Activated naive CD8-positive, alpha-beta T cell treated with anti-CD3 and anti-CD28 coated beads, Interleukin-2, amount 50 U/mL, for 16 hours (primary cell): ENCODE data around the gene NEIL1.
"Not testable (repeated sequence)": the region's sequence is repeated elsewhere in the genome, so short reads cannot be mapped to it uniquely, and the experiment has no call there.

Source experiments
- DNase-seq: peaks from one replicate; pipeline ENCODE4 v3.0.0-alpha.2; 2020; ENCODE audit warnings: low read depth, low spot score

The NEIL1 gene

DNA sequence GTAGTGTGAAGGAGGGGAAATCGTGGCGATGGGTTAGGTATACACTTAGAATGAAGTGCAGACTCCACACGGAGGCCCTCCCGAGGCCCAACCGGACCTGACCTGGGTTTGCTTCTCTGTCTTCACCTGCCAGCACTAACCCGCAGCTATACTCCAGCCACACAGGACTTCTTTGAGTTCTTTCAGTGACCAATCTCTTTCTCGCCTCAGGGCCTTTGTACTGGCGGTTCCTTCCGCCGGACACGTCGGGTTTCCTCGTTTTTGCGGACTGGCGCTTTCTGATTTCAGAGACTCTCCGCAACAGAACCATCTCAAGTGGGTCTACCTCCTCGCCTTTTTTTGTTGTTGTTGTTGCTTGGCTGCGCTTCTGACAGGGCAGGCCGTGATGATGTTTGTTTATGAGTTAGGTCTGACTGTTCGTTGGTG lies at the start of gene NEIL1:
NEIL1 (plus strand) TSS at position 244 of the 426 bp plus-strand sequence. CDS start 1,867 bp downstream, outside the sequence.
- no peak for DNase-seq

DNA sequence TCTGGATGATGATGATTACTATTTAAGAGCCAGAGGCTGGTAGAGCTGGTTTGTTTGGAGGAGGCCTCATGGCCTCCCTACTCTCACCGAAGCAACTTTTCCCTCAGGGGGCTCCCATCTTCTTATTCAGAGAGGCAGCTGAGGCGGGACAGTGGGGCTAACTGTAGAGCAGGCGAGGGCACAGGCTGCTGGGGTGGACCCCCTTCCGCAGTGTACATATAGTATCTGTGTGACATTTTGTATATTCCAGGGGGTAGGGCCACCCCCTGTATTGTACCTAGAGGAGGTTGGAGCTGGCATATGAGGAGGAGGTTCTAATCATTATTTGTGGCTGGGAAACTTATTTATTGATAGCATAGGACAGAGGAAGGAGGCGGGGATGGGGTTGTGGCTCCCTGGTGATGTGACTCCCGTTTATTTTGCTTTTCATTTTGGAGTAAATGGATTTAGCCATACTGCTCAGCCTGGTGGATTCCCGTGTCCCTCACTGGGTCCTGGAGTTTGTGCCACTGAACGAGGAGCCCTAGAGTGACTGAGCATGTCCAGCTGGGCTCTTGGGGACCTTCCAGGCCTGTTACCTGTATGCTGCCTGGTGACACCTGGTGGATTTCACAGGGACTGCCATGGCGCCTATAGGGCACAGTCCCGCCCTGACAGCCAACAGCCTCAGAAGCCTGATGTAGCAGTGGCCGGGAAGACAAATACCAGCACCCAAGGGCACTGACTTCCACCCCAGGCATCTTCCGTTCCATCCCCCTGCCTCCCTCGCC lies 48.1 kb upstream of the NEIL1 start:
- not testable (repeated sequence) for DNase-seq

GRCh38 chr15:75299311-75299688 lies 47.5 kb upstream of the NEIL1 start:
- DNase-seq, result peak; percentile 23

GRCh38 chr15:75300026-75300425 lies 46.8 kb upstream of the NEIL1 start:
- DNase-seq, result not testable (repeated sequence)

GRCh38 chr15:75302318-75302717 lies 44.5 kb upstream of the NEIL1 start:
- DNase-seq, result no peak

- DNase-seq, result not testable (repeated sequence)
Measured at GRCh38 chr15:75302753-75303152, 44.1 kb upstream of the NEIL1 start.

- no peak for DNase-seq
Measured at GRCh38 chr15:75306188-75306587, 40.7 kb upstream of the NEIL1 start.

DNA sequence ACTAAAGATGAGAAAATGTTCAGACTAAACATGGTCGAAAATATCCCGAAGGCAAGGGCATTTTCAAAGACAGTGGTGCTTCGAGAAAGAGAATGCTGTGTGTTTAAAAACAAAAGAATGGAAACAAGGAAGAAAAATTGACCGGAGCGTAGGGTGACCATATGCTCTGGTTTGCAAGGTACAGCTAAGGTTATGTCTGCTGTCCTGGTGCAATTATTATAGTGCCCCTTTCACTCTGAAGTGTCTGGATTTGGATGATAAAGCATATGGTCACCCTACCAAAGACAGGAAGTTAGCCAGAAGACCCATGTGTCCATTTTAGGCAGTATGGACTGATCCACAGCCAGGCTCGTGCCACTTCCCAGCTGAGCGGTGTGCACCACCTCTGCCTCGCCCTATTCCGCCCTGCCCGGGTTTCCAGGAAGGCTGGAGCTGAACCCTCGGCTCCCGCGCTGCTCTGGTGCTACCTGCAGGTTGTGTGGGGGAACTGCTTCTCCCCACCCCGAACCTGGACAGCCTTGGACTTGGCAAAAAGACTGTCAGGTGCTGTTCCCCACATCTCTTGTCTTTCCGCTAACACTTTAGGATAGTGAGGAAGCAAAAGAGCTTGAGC lies 39.0 kb upstream of the NEIL1 start:
- no peak for DNase-seq

DNA sequence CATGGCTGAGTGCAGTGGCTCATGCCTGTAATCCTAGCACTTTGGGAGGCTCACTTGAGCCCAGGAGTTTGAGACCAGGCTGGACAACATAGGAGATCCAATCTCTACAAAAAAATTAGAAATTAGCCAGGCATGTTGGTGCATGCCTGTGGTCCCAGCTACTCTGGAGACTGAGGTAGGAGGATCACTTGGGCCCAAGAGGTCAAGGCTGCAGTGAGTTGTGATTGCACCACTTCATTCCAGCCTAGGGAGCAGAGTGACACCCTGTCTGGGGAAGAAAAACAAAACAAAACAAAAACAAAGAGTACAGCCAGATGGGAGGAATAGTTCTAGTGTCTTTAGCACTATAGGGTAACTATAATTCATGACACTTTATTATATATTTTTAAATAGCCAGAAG lies 37.1 kb upstream of the NEIL1 start:
- no peak for DNase-seq

GRCh38 chr15:75312548-75312947 lies 34.3 kb upstream of the NEIL1 start:
- DNase-seq, result not testable (repeated sequence)

- no peak for DNase-seq
Measured at GRCh38 chr15:75313116-75313845, 33.6 kb upstream of the NEIL1 start.

DNA sequence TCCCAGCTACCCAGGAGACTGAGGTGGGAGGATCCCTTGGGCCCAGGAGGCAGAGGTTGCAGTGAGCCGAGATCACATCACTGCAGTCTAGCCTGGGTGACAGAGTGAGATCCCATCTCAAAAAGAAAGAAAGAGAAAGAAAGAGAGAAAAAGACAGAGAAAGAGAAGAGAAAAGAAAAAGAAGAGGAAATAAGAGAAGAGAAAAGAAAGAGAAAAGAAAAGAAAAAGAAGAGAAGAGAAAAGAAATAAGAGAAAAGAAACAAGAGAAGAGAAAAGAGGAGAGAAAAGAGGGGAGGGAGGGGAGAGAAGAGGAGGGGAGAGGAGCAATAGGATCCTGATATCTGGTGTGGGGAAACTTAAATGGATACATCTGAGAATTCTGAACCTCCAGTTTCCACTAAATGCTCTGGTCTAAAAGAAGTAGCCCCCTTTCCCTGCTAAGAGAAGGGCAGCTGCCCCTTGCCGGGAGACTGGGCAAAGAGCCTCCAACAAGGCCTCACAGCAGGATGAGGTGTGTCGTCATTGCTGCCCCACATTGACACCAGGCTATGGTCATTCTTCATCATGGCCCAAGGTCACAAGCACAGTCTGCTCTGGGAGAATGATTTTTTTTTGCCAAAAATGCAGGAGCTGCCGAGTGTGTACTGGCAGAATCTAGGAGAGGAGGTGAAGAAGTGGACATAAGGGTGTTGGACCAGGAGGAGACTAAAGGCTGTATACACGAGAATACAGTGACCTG lies 32.1 kb upstream of the NEIL1 start:
- DNase-seq, result no peak

DNA sequence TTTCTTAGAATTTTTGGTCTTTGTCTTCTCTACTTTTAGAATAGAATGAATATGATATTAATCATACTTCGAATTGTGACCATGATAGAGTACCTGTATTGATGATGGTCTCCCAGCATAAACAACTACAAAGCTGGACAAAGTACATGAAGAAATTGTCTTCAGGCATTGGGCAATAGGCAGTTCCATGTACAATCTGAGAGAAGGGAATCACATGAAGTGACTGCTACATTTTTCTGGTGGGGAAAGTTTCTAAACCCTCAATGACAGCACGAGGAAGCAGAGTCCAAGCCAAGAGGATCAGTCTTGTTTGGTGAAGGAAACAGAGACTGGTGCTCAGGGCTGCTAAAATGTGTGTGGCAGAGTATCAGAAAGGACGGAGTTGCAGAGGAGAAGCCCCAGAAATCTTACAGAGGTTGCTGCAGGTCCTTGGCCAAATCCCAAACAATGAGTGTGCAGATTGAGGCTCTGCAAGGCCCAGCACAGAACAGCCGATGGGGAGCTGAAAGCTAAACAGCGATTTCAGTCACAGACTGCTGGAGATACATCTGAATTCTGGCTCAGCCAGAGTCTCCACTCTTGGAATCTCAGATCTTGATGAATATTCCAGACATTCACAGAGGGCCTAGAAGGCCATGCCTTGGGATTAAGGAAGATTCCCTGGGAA lies 27.5 kb upstream of the NEIL1 start:
- DNase-seq, result not testable (repeated sequence)

GRCh38 chr15:75321711-75322110 lies 25.1 kb upstream of the NEIL1 start:
- no peak for DNase-seq

GRCh38 chr15:75325922-75326321 lies 20.9 kb upstream of the NEIL1 start:
- no peak for DNase-seq

- no peak for DNase-seq
Measured at GRCh38 chr15:75327005-75327404, 19.8 kb upstream of the NEIL1 start.

DNA sequence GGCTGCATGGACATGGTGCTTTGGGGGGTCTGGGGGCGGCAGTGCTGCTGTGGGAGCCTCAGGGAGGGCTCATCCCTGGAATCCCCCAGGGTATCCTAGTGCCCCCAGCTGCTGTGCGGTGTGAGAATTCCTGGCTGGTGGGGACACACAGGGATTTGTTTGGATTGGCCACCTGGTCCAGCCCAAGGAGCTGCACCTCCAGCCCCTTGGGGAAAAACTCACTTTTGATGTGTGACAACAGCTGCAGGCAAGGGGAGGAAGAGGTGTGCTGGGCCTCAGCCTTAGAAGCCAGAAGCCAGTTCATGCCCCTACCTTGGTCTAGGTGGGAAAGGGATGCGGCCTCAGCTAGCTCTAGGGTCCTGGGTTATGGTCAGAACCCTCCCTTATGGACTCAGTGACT lies 19.3 kb upstream of the NEIL1 start:
- no peak for DNase-seq

- no peak for DNase-seq
Measured at GRCh38 chr15:75328493-75329314, 18.1 kb upstream of the NEIL1 start.

DNA sequence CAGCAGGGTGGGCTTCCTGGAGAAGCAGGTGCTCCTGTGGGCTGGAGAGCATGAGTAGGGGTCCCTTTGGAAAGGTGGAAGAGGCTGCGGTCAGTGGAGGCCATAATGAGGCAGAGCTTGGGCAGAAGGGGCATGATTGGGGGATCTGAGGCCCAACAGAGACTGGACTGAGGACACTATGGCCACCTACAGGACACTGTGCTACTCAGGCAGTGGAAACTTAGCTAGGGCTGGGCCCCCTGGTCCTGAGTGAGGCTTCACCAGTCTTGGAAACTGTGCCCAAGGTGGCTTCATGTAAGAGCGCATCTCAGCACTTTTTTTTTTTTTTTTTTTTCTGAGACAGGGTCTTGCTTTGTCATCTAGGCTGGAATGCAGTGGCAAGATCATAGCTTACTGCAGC lies 17.3 kb upstream of the NEIL1 start:
- no peak for DNase-seq

GRCh38 chr15:75332093-75332492 lies 14.7 kb upstream of the NEIL1 start:
- DNase-seq, result not testable (repeated sequence)
